PC-3 (cell line): ENCODE data around the gene ARHGEF7. TPM values are rescaled to one million over a fixed set of nuclear protein-coding genes. Genes with fewer than 3 reads are reported as not detected.

Experiments
- ATAC-seq: fragments of 200-7000 bp; cut with Tn5 transposase; 2 replicates; pipeline ENCODE4 v1.9.1; 2020; ENCODE audit warnings: mild to moderate bottlenecking, moderate library complexity
- BruUV-seq: library from RNA; stranded (reverse); fragments of 400-500 nt; replicated peaks from 2 replicates; lab custom pipeline; 2021; lab: Mats Ljungman, UMichigan
- CTCF ChIA-PET: fragments of 300-600 bp; sonication (Branson Sonifier 250); formaldehyde crosslinking; loops from one replicate; lab custom pipeline; 2022; ENCODE audit warnings: antibody characterized with exemption; lab: Charles Lee
- POLR2A ChIA-PET: fragments of 300-600 bp; sonication (Branson Sonifier 250); formaldehyde crosslinking; loops from one replicate; lab custom pipeline; 2022; ENCODE audit warnings: antibody characterized with exemption; ENCODE audit not compliant: unreplicated experiment; lab: Charles Lee
- DNase-seq: peaks from one replicate; pipeline ENCODE4 v3.0.0-alpha.2; 2015
- H2AFZ ChIP-seq: fragments of 300-600 bp; sonication (generic); 2 replicates; pipeline ENCODE4 v1.6.0; 2016; ENCODE audit warnings: antibody characterized with exemption, low read length
- H3F3A ChIP-seq: fragments of 300-600 bp; sonication (generic); one replicate; pipeline ENCODE4 v1.6.0; 2017; ENCODE audit warnings: antibody characterized with exemption, low read length, control low read depth, mild to moderate bottlenecking; ENCODE audit not compliant: unreplicated experiment
- H3K27ac ChIP-seq: fragments of 300-600 bp; sonication (generic); 2 replicates; pipeline ENCODE4 v1.5.1; 2016; ENCODE audit warnings: mild to moderate bottlenecking, low read length
- H3K27me3 ChIP-seq: fragments of 300-600 bp; sonication (generic); 2 replicates; pipeline ENCODE4 v1.6.1; 2016; ENCODE audit warnings: low read length, mixed read lengths
- H3K36me3 ChIP-seq: fragments of 300-600 bp; sonication (generic); 2 replicates; pipeline ENCODE4 v1.6.1; 2016; ENCODE audit warnings: low read depth, mixed run types, low read length, mixed read lengths
- H3K4me1 ChIP-seq: fragments of 300-600 bp; sonication (generic); 2 replicates; pipeline ENCODE4 v1.5.1; 2016; ENCODE audit warnings: low read length; ENCODE audit not compliant: insufficient read depth
- H3K4me2 ChIP-seq: fragments of 300-600 bp; sonication (generic); 2 replicates; pipeline ENCODE4 v1.6.0; 2016; ENCODE audit warnings: low read length
- H3K4me3 ChIP-seq: fragments of 300-600 bp; sonication (generic); 2 replicates; pipeline ENCODE4 v1.5.1; 2016; ENCODE audit warnings: mild to moderate bottlenecking, low read length, mixed read lengths
- H3K79me2 ChIP-seq: fragments of 300-600 bp; sonication (generic); 2 replicates; pipeline ENCODE4 v1.6.1; 2017; ENCODE audit warnings: low read length, mixed read lengths
- H3K9ac ChIP-seq: fragments of 300-600 bp; sonication (generic); 2 replicates; pipeline ENCODE4 v1.6.0; 2016; ENCODE audit warnings: mild to moderate bottlenecking, low read length
- H3K9me2 ChIP-seq: fragments of 300-600 bp; sonication (generic); replicated peaks from 2 replicates; pipeline ENCODE4 v1.6.1; 2016; ENCODE audit warnings: mixed run types, low read length, mixed read lengths
- H3K9me3 ChIP-seq: fragments of 300-600 bp; sonication (generic); 2 replicates; pipeline ENCODE4 v1.6.1; 2016; ENCODE audit warnings: low read length, mixed read lengths
- H4K20me1 ChIP-seq: fragments of 300-600 bp; sonication (generic); 2 replicates; pipeline ENCODE4 v1.6.1; 2016; ENCODE audit warnings: low read length, mixed read lengths
- CTCF ChIP-seq: fragments of 300-600 bp; sonication (generic); conservative IDR thresholded peaks from 2 replicates; pipeline ENCODE4 v1.5.1; 2017; ENCODE audit warnings: antibody characterized with exemption, low read depth, mild to moderate bottlenecking, low read length
- EZH2 ChIP-seq: fragments of 300-600 bp; sonication (generic); IDR thresholded peaks from one replicate; pipeline ENCODE4 v1.6.1; 2017; ENCODE audit warnings: antibody characterized with exemption, mild to moderate bottlenecking, low read length; ENCODE audit not compliant: unreplicated experiment
- EZH2phosphoT487 ChIP-seq: fragments of 300-600 bp; sonication (generic); IDR thresholded peaks from 2 replicates; pipeline ENCODE4 v1.6.1; 2018; ENCODE audit warnings: mild to moderate bottlenecking, antibody characterized with exemption, low read length, borderline replicate concordance
- intact Hi-C: fragments of 100-400 bp; cut with micrococcal nuclease; formaldehyde crosslinking; loops from 2 replicates; pipeline ENCODE4 v1.9.0; 2023
- total RNA-seq: library from RNA; depleted of rRNA; stranded (reverse); fragments of >200 nt; gene quantifications from 2 replicates; pipeline ENCODE4 v1.2.3, GENCODE V29; 2014

The ARHGEF7 gene
- total RNA-seq, 1 experiment from 2014 or later, result 14.7 TPM

- ATAC-seq, result no peak
- Histone ChIP-seq H3K4me3 (no peak overlapping the region), H4K20me1 (no peaks in the 10 kb centered on the region), H3K9me3 (no peaks in the 10 kb centered on the region), H3K27ac (no peak overlapping the region), H3K79me2 (no peaks in the 10 kb centered on the region), H3F3A (no peaks in the 10 kb centered on the region), H3K27me3 (no peaks in the 10 kb centered on the region), H3K9me2 (no peaks in the 10 kb centered on the region), H3K4me2 (no peak overlapping the region), H3K9ac (no peak overlapping the region), H3K36me3 (no peaks in the 10 kb centered on the region), H2AFZ (no peak overlapping the region), H3K4me1 (no peaks in the 10 kb centered on the region)
- POLR2A ChIA-PET, result interaction anchor here (0.7 kb wide), 1 partner anchor 91 kb away, joined by 24 read pairs; no protein-coding TSS in a partner anchor
- CTCF ChIA-PET, result interaction anchor here (0.6 kb wide), 1 partner anchor 136 kb away, joined by 7 read pairs; no protein-coding TSS in a partner anchor
- intact Hi-C loops, result loop anchor here (2.0 kb wide), 1 partner anchor 156 kb away; no protein-coding TSS in a partner anchor
- TF ChIP-seq CTCF, result no peak
- no peak for TF ChIP-seq EZH2phosphoT487
- TF ChIP-seq EZH2, result no peak
- no TSS peak for BruUV-seq
- DNase-seq, result no peak
Measured at GRCh38 chr13:111066544-111066943, 48.6 kb upstream of the ARHGEF7 start.

GRCh38 chr13:111068009-111068350, 47.1 kb upstream of the ARHGEF7 start:
- ATAC-seq, result no peak
- POLR2A ChIA-PET, result no interaction called here

More at GRCh38 chr13:111068009-111068350, 47.1 kb upstream of the ARHGEF7 start:
- H3K27me3 ChIP-seq, result no peaks in the 10 kb centered on the region
- H3F3A ChIP-seq, result no peaks in the 10 kb centered on the region
- no peaks in the 10 kb centered on the region for H4K20me1 ChIP-seq
- H3K4me1 ChIP-seq, result no peaks in the 10 kb centered on the region
- H3K36me3 ChIP-seq, result no peaks in the 10 kb centered on the region
- peak overlapping the region; percentile 97 for H3K4me2 ChIP-seq
- H3K79me2 ChIP-seq, result no peaks in the 10 kb centered on the region
- H2AFZ ChIP-seq, result no peak overlapping the region
- H3K27ac ChIP-seq, result no peak overlapping the region
- intact Hi-C loops, result no loop called here
- H3K9me2 ChIP-seq, result no peaks in the 10 kb centered on the region
- TF ChIP-seq EZH2phosphoT487, result no peak
- TF ChIP-seq EZH2, result no peak
- TF ChIP-seq CTCF, result no peak
- BruUV-seq, result no TSS peak
- CTCF ChIA-PET, result interaction anchor here (1.0 kb wide), 1 partner anchor 147 kb away, joined by 5 read pairs; no protein-coding TSS in a partner anchor
- H3K9me3 ChIP-seq, result no peaks in the 10 kb centered on the region
- no peak for DNase-seq
- H3K4me3 ChIP-seq, result peak overlapping the region; percentile 83; the same call in 1 of the 2 replicates
- no peak overlapping the region for H3K9ac ChIP-seq
